A673 (cell line): ENCODE measurements around the gene PLA2G4C. TPM values are rescaled to one million over a fixed set of nuclear protein-coding genes. Genes with fewer than 3 reads are reported as not detected.

Source experiments
- BruUV-seq: library from RNA; stranded (reverse); fragments of 400-500 nt; replicated peaks from 2 replicates; lab custom pipeline; 2021; lab: Mats Ljungman, UMichigan
- CTCF ChIA-PET: fragments of 300-600 bp; sonication (Branson Sonifier 250); formaldehyde crosslinking; loops from one replicate; lab custom pipeline; 2022; ENCODE audit warnings: antibody characterized with exemption; lab: Charles Lee
- POLR2A ChIA-PET: fragments of 300-600 bp; sonication (Branson Sonifier 250); formaldehyde crosslinking; loops from one replicate; lab custom pipeline; 2022; ENCODE audit warnings: antibody characterized with exemption; ENCODE audit not compliant: low non-redundant PET; lab: Charles Lee
- DNase-seq: peaks from one replicate; pipeline ENCODE4 v3.0.0-alpha.2; 2015; ENCODE audit warnings: low spot score
- H3K27ac ChIP-seq: fragments of 200-600 bp; sonication (generic); 2 replicates; pipeline ENCODE4 v1.5.1; 2016; ENCODE audit warnings: mixed run types, low read depth, mild to moderate bottlenecking, mixed read lengths, antibody characterized with exemption, low read length; ENCODE audit not compliant: poor library complexity, severe bottlenecking
- H3K27me3 ChIP-seq: fragments of 200-600 bp; sonication (generic); replicated peaks from 2 replicates; pipeline ENCODE4 v1.6.1; 2017; ENCODE audit warnings: mixed run types, low read depth, mild to moderate bottlenecking, mixed read lengths, antibody characterized with exemption, low read length; ENCODE audit not compliant: insufficient read depth, poor library complexity
- H3K36me3 ChIP-seq: fragments of 200-600 bp; sonication (generic); 2 replicates; pipeline ENCODE4 v1.6.1; 2016; ENCODE audit warnings: mixed run types, mild to moderate bottlenecking, mixed read lengths, antibody characterized with exemption, low read length; ENCODE audit not compliant: insufficient read depth, poor library complexity, severe bottlenecking
- H3K4me1 ChIP-seq: fragments of 200-600 bp; sonication (generic); 2 replicates; pipeline ENCODE4 v1.6.1; 2017; ENCODE audit warnings: mixed run types, mild to moderate bottlenecking, mixed read lengths, antibody characterized with exemption, low read length; ENCODE audit not compliant: insufficient read depth, poor library complexity, severe bottlenecking
- H3K4me3 ChIP-seq: fragments of 200-600 bp; sonication (generic); 2 replicates; pipeline ENCODE4 v1.5.1; 2016; ENCODE audit warnings: low read depth, mixed run types, mild to moderate bottlenecking, mixed read lengths, low read length; ENCODE audit not compliant: poor library complexity, severe bottlenecking
- H3K9me3 ChIP-seq: fragments of 200-600 bp; sonication (generic); 2 replicates; pipeline ENCODE4 v1.6.1; 2016; ENCODE audit warnings: mixed run types, low read depth, mild to moderate bottlenecking, mixed read lengths, antibody characterized with exemption, low read length; ENCODE audit not compliant: poor library complexity, severe bottlenecking
- EZH2 ChIP-seq: fragments of 200-600 bp; sonication (generic); IDR thresholded peaks from 2 replicates; pipeline ENCODE4 v1.6.1; 2017; ENCODE audit warnings: borderline replicate concordance, low read depth, mild to moderate bottlenecking, mixed read lengths, antibody characterized with exemption, low read length; ENCODE audit not compliant: poor library complexity, severe bottlenecking
- intact Hi-C: fragments of 100-400 bp; cut with micrococcal nuclease; formaldehyde crosslinking; loops from one replicate; pipeline ENCODE4 v1.10.0; 2022; ENCODE audit not compliant: unreplicated experiment
- total RNA-seq: library from RNA; stranded (reverse); gene quantifications from 2 replicates; pipeline ENCODE4 v1.2.3, GENCODE V29; 2021
- TF ChIP-seq, protein P1 (sequence below): fragments of 300-800, 200-600 bp; sonication (generic); conservative IDR thresholded peaks from 2 replicates; pipeline ENCODE4 v1.5.1; 2017; ENCODE audit warnings: low read depth, mild to moderate bottlenecking, antibody characterized with exemption, low read length, moderate library complexity, mixed read lengths

The PLA2G4C gene
- total RNA-seq, 1 experiment from 2014 or later, result 8.2 TPM

GRCh38 chr19:48069435-48069834 is 41.2 kb downstream of the PLA2G4C start:
- Histone ChIP-seq H3K4me3 (no peak overlapping the region), H3K9me3 (no peaks in the 10 kb centered on the region), H3K36me3 (no peaks in the 10 kb centered on the region), H3K27ac (no peak overlapping the region), H3K4me1 (no peaks in the 10 kb centered on the region), H3K27me3 (no peaks in the 10 kb centered on the region)
- no peak for DNase-seq
- BruUV-seq, result no TSS peak
- TF ChIP-seq, protein P1, sequence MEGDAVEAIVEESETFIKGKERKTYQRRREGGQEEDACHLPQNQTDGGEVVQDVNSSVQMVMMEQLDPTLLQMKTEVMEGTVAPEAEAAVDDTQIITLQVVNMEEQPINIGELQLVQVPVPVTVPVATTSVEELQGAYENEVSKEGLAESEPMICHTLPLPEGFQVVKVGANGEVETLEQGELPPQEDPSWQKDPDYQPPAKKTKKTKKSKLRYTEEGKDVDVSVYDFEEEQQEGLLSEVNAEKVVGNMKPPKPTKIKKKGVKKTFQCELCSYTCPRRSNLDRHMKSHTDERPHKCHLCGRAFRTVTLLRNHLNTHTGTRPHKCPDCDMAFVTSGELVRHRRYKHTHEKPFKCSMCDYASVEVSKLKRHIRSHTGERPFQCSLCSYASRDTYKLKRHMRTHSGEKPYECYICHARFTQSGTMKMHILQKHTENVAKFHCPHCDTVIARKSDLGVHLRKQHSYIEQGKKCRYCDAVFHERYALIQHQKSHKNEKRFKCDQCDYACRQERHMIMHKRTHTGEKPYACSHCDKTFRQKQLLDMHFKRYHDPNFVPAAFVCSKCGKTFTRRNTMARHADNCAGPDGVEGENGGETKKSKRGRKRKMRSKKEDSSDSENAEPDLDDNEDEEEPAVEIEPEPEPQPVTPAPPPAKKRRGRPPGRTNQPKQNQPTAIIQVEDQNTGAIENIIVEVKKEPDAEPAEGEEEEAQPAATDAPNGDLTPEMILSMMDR, result no peak
- no peak for TF ChIP-seq EZH2
- CTCF ChIA-PET, result interaction anchor here (1.0 kb wide), 1 partner anchor 75 kb away, joined by 4 read pairs; the partner anchor contains the start of gene ELSPBP1
- POLR2A ChIA-PET, result interaction anchor here (0.5 kb wide), 1 partner anchor 30 kb away, joined by 4 read pairs; no protein-coding TSS in a partner anchor
- intact Hi-C loops, result no loop called here

DNA sequence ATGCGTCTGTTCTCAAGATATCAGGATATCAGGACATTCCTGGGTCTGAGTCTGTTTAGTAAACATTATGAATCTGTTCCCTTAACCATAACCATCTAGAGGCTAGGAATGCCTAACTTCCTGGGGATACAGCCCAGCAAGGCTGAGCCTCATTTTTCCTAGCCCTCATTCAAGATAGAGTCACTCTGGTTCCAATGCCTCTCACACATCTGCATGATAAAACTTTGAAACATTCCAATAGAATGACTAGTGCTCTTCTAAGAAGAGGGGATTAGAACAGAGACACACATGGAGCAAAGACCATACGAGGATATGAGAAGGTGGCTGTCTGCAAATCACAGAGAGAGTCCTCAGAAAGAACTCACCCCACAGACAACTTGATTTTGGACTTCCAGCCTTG is 46.1 kb downstream of the PLA2G4C start:
- DNase-seq, result no peak

DNA sequence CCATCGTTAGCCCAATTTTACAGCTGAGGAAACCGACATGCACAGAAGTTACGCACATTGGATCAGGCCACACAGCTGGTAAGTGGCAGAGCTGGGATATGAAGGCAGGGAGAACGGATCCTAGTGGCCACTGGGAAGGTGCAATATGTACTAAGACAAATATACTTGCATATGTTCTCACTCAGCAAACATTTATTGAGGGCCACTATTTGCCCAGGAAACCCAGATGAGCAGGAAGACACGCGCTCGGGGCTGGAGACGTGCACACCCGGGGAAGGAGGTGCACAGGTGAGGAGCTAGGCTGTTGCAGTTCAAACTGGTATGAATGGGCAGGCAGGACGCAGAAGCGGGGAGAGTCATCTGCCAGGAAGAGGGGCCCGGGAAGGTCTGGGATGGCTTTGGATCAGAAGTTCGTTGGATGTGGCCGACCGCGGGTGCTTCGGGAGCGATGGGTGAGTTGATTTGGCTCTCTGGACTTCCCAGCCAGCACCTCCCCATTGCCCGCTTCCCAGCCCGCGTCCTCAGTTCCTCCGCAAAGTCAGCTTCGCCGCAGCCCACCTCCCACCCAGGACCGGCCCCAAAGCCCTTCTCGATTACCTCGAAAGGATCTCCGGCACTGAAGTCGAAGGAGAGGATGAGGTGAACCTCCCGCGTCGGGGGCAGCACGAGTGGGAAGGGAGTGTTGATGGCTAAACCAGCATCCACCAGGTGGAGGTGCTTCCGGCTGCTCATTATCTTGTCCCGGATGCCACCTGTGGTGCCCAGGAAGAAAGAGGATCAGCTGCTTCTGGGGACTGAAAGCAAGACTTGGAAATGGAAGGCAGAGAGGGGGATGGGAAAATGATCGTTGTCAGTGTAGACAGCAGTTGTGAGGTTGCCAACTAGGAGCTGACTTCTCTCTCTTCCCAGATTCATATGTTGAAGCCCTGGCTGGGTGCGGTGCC is 48.9 kb downstream of the PLA2G4C start:
- no peaks in the 10 kb centered on the region for H3K9me3 ChIP-seq
- ChIA-PET CTCF (no interaction called here), POLR2A (no interaction called here)
- no peaks in the 10 kb centered on the region for H3K4me1 ChIP-seq
- H3K27me3 ChIP-seq, result no peaks in the 10 kb centered on the region
- no peak for DNase-seq
- intact Hi-C loops, result no loop called here
- no peaks in the 10 kb centered on the region for H3K36me3 ChIP-seq
- no peak overlapping the region for H3K4me3 ChIP-seq
- TF ChIP-seq EZH2, result no peak
- TF ChIP-seq, protein P1, result no peak
- no TSS peak for BruUV-seq
- H3K27ac ChIP-seq, result no peak overlapping the region

More for the DNA sequence above, 46.1 kb downstream of the PLA2G4C start:
- Histone ChIP-seq H3K36me3 (no peaks in the 10 kb centered on the region), H3K27me3 (no peaks in the 10 kb centered on the region), H3K27ac (no peak overlapping the region), H3K9me3 (no peaks in the 10 kb centered on the region), H3K4me1 (no peaks in the 10 kb centered on the region), H3K4me3 (no peak overlapping the region)
- no TSS peak for BruUV-seq
- ChIA-PET POLR2A (no interaction called here), CTCF (no interaction called here)
- no peak for TF ChIP-seq EZH2
- TF ChIP-seq, protein P1, result no peak
- intact Hi-C loops, result no loop called here
